GM12892 (cell line): ENCODE measurements around the gene XPR1.

Source experiments
- POLR2A ChIP-seq: IDR thresholded peaks from 2 replicates; pipeline ENCODE4 v1.6.1; 2011; ENCODE audit warnings: low read depth, low read length, control low read depth
- POLR2AphosphoS5 ChIP-seq: IDR thresholded peaks from 2 replicates; pipeline ENCODE4 v1.6.1; 2011; ENCODE audit warnings: low read depth, low read length, control low read depth
- TAF1 ChIP-seq: IDR thresholded peaks from 2 replicates; pipeline ENCODE4 v1.6.1; 2011; ENCODE audit warnings: low read depth, mild to moderate bottlenecking, control low read depth, low read length, borderline replicate concordance

GRCh38 chr1:180628646-180629045 lies 3.2 kb upstream of the XPR1 start:
- TF ChIP-seq TAF1 = no peak
- no peak for TF ChIP-seq POLR2A
- no peak for TF ChIP-seq POLR2AphosphoS5
